HG02884 (cell line): ENCODE measurements around the gene GPR156.

Experiments used
- ATAC-seq: cut with Tn5 transposase; IDR thresholded peaks from one replicate; pipeline ENCODE4 v1.9.1; 2021; ENCODE audit warnings: mild to moderate bottlenecking, moderate library complexity; ENCODE audit not compliant: unreplicated experiment

Gene GPR156

DNA sequence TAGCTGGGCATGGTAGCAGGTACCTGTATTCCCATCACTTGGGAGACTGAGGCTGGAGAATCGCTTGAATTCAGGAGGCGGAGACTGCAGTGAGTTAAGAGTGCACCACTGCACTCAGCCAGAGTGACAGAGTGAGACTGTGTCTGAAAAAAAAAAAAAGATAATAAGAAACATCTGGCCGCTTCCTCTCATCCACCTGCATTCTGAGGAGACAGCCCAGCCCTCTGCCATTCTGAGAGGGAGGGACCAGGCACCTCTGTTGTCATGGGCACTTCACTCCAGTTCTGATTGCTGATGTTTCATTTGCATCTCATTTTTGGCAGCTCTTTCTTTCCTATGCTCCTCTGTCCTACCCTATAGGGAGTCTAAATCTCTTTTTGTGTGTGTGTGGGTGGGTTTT, 154.4 kb downstream of the GPR156 start:
- no peak for ATAC-seq

DNA sequence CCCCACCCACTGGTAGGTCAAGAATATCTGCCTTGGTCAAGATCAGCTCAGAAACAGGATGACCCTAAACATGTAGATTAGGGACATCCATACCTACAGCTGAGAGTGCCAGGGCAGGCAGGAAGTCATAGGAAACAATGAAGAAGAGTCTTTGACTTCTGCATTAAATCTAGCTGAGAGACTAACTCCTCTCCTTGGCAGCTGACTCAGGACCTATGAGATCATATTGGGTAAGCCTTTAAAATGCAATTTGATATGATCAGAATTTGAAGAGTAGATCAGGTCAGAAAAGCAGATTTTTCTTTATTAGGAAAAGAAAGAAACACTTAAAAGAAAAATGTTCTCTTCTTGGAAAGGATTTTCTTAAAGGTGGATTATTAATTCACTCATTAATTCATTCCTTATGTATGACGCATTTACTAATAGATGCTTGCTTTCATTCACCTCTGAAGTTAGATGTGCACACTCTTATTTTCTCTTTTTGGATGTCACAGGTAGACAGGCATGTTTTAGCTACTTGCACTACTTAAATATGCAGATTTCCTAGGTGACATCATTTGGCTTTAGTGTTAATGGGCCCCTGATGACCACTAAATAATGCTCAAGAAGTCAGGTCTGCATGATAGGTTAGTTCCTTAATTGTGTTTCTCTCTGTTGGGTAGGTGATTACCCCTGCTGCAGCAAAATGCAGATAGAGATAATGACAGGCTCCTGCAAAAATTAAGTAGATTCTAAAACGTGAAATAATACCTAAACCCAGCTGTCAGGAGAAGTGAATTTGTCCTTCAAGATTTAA, 155.1 kb downstream of the GPR156 start:
- ATAC-seq = no peak

DNA sequence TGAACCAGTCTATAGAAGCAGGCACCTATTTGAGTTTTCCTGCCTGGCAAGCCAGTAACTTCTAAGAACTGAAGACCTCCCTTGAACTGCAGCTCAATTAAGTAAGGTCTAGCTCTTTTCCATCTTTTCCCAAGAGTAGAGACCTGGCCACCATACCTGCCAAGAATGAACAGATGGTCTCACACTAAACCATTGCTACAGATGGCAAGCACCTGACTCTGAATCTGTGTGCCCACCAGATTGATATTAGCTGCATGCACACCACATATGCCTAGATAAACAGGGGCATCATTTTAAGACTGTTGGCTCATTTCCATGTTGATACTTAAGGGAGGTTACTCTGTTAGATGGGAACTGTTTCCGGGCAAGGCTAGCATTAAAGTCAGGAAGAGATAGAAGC, 156.0 kb downstream of the GPR156 start:
- ATAC-seq = no peak

DNA sequence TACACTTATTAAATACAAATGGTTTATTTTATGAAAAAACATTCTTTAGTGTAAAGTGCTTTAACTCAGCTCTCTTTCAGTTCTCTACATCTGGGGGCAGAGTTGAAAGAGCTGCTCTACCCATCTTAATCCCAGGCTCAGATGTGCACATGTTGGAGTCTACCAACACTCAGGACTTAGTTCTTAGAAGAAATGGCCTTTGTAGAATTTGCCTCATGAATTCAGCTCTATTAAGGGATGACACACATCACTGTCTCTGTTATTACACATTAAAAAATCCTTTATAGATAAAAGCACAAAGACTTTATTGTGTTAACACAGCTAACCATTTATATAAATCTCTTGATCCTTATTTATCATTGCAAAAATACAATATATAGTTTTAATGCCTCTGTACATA, 159.0 kb downstream of the GPR156 start:
- ATAC-seq = no peak

DNA sequence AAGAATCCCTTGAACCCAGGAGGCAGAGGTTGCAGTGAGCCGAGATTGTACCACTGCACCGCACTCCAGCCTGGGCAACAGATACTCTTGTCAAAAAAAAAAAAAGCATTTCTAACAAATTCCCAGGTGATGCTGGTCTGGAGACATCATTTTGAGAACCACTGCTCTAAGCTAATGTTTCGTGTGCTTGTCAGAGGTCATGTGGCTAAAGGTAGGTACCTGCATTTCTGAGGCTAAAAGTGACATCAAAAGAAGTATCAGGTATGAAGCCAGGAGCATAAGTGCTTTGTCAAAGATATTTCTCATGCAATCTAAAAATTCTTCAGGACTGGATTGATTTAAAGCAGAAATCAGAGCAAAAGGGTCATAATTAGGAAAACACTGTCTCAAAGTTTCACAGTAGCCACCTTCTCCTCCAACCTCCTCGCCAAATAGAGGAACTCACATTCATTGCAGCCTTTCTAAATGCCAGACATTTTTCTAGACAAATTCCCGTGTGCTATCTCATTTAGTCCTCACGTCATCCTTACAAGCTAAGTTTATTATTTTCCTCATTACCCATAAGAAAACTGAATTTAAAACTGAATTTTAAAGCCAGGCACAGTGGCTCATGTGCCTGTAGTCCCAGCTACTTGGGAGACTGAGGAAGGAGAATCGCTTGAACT, 165.0 kb downstream of the GPR156 start:
- ATAC-seq = no peak
